PC-3 (cell line): ENCODE data around the gene SELPLG. TPM values are rescaled to one million over a fixed set of nuclear protein-coding genes. Genes with fewer than 3 reads are reported as not detected.

Source experiments
- ATAC-seq: fragments of 200-7000 bp; cut with Tn5 transposase; 2 replicates; pipeline ENCODE4 v1.9.1; 2020; ENCODE audit warnings: mild to moderate bottlenecking, moderate library complexity
- BruUV-seq: library from RNA; stranded (reverse); fragments of 400-500 nt; replicated peaks from 2 replicates; lab custom pipeline; 2021; lab: Mats Ljungman, UMichigan
- CTCF ChIA-PET: fragments of 300-600 bp; sonication (Branson Sonifier 250); formaldehyde crosslinking; loops from one replicate; lab custom pipeline; 2022; ENCODE audit warnings: antibody characterized with exemption; lab: Charles Lee
- POLR2A ChIA-PET: fragments of 300-600 bp; sonication (Branson Sonifier 250); formaldehyde crosslinking; loops from one replicate; lab custom pipeline; 2022; ENCODE audit warnings: antibody characterized with exemption; ENCODE audit not compliant: unreplicated experiment; lab: Charles Lee
- DNase-seq: peaks from one replicate; pipeline ENCODE4 v3.0.0-alpha.2; 2015
- H2AFZ ChIP-seq: fragments of 300-600 bp; sonication (generic); 2 replicates; pipeline ENCODE4 v1.6.0; 2016; ENCODE audit warnings: antibody characterized with exemption, low read length
- H3F3A ChIP-seq: fragments of 300-600 bp; sonication (generic); one replicate; pipeline ENCODE4 v1.6.0; 2017; ENCODE audit warnings: antibody characterized with exemption, low read length, control low read depth, mild to moderate bottlenecking; ENCODE audit not compliant: unreplicated experiment
- H3K27ac ChIP-seq: fragments of 300-600 bp; sonication (generic); 2 replicates; pipeline ENCODE4 v1.5.1; 2016; ENCODE audit warnings: mild to moderate bottlenecking, low read length
- H3K27me3 ChIP-seq: fragments of 300-600 bp; sonication (generic); 2 replicates; pipeline ENCODE4 v1.6.1; 2016; ENCODE audit warnings: low read length, mixed read lengths
- H3K36me3 ChIP-seq: fragments of 300-600 bp; sonication (generic); 2 replicates; pipeline ENCODE4 v1.6.1; 2016; ENCODE audit warnings: low read depth, mixed run types, low read length, mixed read lengths
- H3K4me1 ChIP-seq: fragments of 300-600 bp; sonication (generic); 2 replicates; pipeline ENCODE4 v1.5.1; 2016; ENCODE audit warnings: low read length; ENCODE audit not compliant: insufficient read depth
- H3K4me2 ChIP-seq: fragments of 300-600 bp; sonication (generic); 2 replicates; pipeline ENCODE4 v1.6.0; 2016; ENCODE audit warnings: low read length
- H3K4me3 ChIP-seq: fragments of 300-600 bp; sonication (generic); 2 replicates; pipeline ENCODE4 v1.5.1; 2016; ENCODE audit warnings: mild to moderate bottlenecking, low read length, mixed read lengths
- H3K79me2 ChIP-seq: fragments of 300-600 bp; sonication (generic); 2 replicates; pipeline ENCODE4 v1.6.1; 2017; ENCODE audit warnings: low read length, mixed read lengths
- H3K9ac ChIP-seq: fragments of 300-600 bp; sonication (generic); 2 replicates; pipeline ENCODE4 v1.6.0; 2016; ENCODE audit warnings: mild to moderate bottlenecking, low read length
- H3K9me2 ChIP-seq: fragments of 300-600 bp; sonication (generic); replicated peaks from 2 replicates; pipeline ENCODE4 v1.6.1; 2016; ENCODE audit warnings: mixed run types, low read length, mixed read lengths
- H3K9me3 ChIP-seq: fragments of 300-600 bp; sonication (generic); 2 replicates; pipeline ENCODE4 v1.6.1; 2016; ENCODE audit warnings: low read length, mixed read lengths
- H4K20me1 ChIP-seq: fragments of 300-600 bp; sonication (generic); 2 replicates; pipeline ENCODE4 v1.6.1; 2016; ENCODE audit warnings: low read length, mixed read lengths
- EZH2 ChIP-seq: fragments of 300-600 bp; sonication (generic); IDR thresholded peaks from one replicate; pipeline ENCODE4 v1.6.1; 2017; ENCODE audit warnings: antibody characterized with exemption, mild to moderate bottlenecking, low read length; ENCODE audit not compliant: unreplicated experiment
- EZH2phosphoT487 ChIP-seq: fragments of 300-600 bp; sonication (generic); IDR thresholded peaks from 2 replicates; pipeline ENCODE4 v1.6.1; 2018; ENCODE audit warnings: mild to moderate bottlenecking, antibody characterized with exemption, low read length, borderline replicate concordance
- intact Hi-C: fragments of 100-400 bp; cut with micrococcal nuclease; formaldehyde crosslinking; loops from 2 replicates; pipeline ENCODE4 v1.9.0; 2023
- total RNA-seq: library from RNA; depleted of rRNA; stranded (reverse); fragments of >200 nt; gene quantifications from 2 replicates; pipeline ENCODE4 v1.2.3, GENCODE V29; 2014
- TF ChIP-seq, protein P1 (sequence below): fragments of 300-600 bp; sonication (generic); conservative IDR thresholded peaks from 2 replicates; pipeline ENCODE4 v1.5.1; 2017; ENCODE audit warnings: antibody characterized with exemption, low read depth, mild to moderate bottlenecking, low read length

Gene SELPLG
- total RNA-seq, 1 experiment from 2014 or later: 0.73 TPM

DNA sequence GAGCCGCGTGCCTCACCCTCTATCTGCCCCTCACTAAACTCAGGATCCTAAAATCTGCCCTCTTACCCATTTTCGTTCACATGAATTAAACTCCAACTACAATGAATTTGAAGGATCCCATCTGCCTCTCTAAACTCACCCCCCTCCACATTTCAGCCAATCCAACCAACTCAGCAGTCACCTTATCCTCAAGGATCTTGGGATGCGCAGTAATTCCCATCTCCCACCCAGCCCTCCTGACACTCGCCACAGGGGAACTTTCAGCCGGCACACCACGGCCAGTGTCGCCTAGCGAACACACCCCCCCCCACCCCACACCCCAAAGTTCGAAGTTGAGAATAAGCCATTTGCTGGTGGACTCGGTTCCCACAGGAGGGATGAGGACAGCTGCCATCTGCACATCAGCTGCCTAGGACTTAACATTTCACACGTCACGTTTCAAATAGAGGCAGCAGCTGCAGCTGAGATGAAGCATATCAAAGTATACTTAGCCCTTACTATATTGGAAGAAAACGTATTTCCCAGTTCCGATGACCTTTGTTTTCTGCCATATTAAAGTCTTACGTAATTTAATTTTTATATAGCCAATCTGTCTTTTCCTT is 8.7 kb upstream of the SELPLG start:
- Histone ChIP-seq H3K27ac (no peak overlapping the region), H3K4me1 (peaks cover 18% of the 10 kb centered on the region), H3K79me2 (no peaks in the 10 kb centered on the region), H3K9ac (no peak overlapping the region), H3F3A (no peaks in the 10 kb centered on the region), H3K9me3 (no peaks in the 10 kb centered on the region), H3K4me3 (no peak overlapping the region), H3K27me3 (no peaks in the 10 kb centered on the region), H4K20me1 (no peaks in the 10 kb centered on the region), H3K9me2 (no peaks in the 10 kb centered on the region), H3K36me3 (peaks cover 30% of the 10 kb centered on the region), H2AFZ (no peak overlapping the region), H3K4me2 (no peak overlapping the region)
- ChIA-PET CTCF (no interaction called here), POLR2A (no interaction called here)
- TF ChIP-seq, protein P1, sequence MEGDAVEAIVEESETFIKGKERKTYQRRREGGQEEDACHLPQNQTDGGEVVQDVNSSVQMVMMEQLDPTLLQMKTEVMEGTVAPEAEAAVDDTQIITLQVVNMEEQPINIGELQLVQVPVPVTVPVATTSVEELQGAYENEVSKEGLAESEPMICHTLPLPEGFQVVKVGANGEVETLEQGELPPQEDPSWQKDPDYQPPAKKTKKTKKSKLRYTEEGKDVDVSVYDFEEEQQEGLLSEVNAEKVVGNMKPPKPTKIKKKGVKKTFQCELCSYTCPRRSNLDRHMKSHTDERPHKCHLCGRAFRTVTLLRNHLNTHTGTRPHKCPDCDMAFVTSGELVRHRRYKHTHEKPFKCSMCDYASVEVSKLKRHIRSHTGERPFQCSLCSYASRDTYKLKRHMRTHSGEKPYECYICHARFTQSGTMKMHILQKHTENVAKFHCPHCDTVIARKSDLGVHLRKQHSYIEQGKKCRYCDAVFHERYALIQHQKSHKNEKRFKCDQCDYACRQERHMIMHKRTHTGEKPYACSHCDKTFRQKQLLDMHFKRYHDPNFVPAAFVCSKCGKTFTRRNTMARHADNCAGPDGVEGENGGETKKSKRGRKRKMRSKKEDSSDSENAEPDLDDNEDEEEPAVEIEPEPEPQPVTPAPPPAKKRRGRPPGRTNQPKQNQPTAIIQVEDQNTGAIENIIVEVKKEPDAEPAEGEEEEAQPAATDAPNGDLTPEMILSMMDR: no peak
- TF ChIP-seq EZH2phosphoT487 (no peak), EZH2 (no peak)
- intact Hi-C loops: no loop called here
- no TSS peak for BruUV-seq
- no peak for DNase-seq
- ATAC-seq: no peak

GRCh38 chr12:108641446-108642268 is 8.0 kb upstream of the SELPLG start:
- Histone ChIP-seq H3K79me2 (no peaks in the 10 kb centered on the region), H3K9me3 (no peaks in the 10 kb centered on the region), H3K27ac (no peak overlapping the region), H3K27me3 (no peaks in the 10 kb centered on the region), H2AFZ (no peak overlapping the region), H3K9ac (no peak overlapping the region), H3K4me3 (no peak overlapping the region), H4K20me1 (no peaks in the 10 kb centered on the region), H3K36me3 (peaks cover 23% of the 10 kb centered on the region), H3K4me2 (no peak overlapping the region), H3F3A (no peaks in the 10 kb centered on the region), H3K4me1 (peaks cover 18% of the 10 kb centered on the region), H3K9me2 (no peaks in the 10 kb centered on the region)
- CTCF ChIA-PET: no interaction called here
- ATAC-seq: no peak
- TF ChIP-seq, protein P1: no peak
- TF ChIP-seq EZH2 (no peak), EZH2phosphoT487 (no peak)
- no TSS peak for BruUV-seq
- no peak for DNase-seq
- intact Hi-C loops: no loop called here
- POLR2A ChIA-PET: no interaction called here
